Kidney (tissue), 14 donors: ENCODE data around the gene NDUFB7. TPM values are rescaled to one million over a fixed set of nuclear protein-coding genes. Genes with fewer than 3 reads are reported as not detected.

ENCODE experiments used
- DNase-seq, 5 donors: peaks; one replicate each; pipeline ENCODE4 v3.0.0-alpha.2; 2013 to 2020
- FAIRE-seq: peaks from 2 replicates; lab custom pipeline; 2012; peaks lifted over from hg19 to GRCh38; lab: Jason Lieb, UNC
- H3K27ac ChIP-seq, 2 donors: one replicate each; pipeline ENCODE4 v1.7.0; 2013; ENCODE audit warnings: low read depth in 2 of 2, low read length in 2 of 2, inconsistent platforms in 1 of 2
- H3K27me3 ChIP-seq: one replicate; pipeline ENCODE4 v1.7.1; 2013; ENCODE audit warnings: low read length, inconsistent platforms; ENCODE audit not compliant: control insufficient read depth, insufficient read depth
- H3K36me3 ChIP-seq, 3 donors: one replicate each; pipeline versions ENCODE4 v1.7.0 to v1.7.1; 2013; ENCODE audit warnings: low read length in 3 of 3, control low read depth in 1 of 3, inconsistent platforms in 1 of 3; ENCODE audit not compliant: insufficient read depth in 3 of 3, control insufficient read depth in 2 of 3
- H3K4me1 ChIP-seq, 3 donors: one replicate each; pipeline versions ENCODE4 v1.7.0 to v1.7.1; 2013; ENCODE audit warnings: low read length in 3 of 3, inconsistent platforms in 1 of 3, low read depth in 1 of 3; ENCODE audit not compliant: control insufficient read depth in 2 of 3, insufficient read depth in 2 of 3
- H3K4me3 ChIP-seq, 3 donors: one replicate each; pipeline versions ENCODE4 v1.7.0 to v1.8.1; 2013; ENCODE audit warnings: low read length in 3 of 3, control low read depth in 1 of 3, inconsistent platforms in 1 of 3
- H3K9ac ChIP-seq, 3 donors: one replicate each; pipeline versions ENCODE4 v1.7.0 to v1.7.1; 2013; ENCODE audit warnings: low read length in 3 of 3, control low read depth in 1 of 3, inconsistent platforms in 1 of 3
- H3K9me3 ChIP-seq, 3 donors: one replicate each; pipeline versions ENCODE4 v1.7.0 to v1.7.1; 2013; ENCODE audit warnings: low read length in 3 of 3, control low read depth in 1 of 3, inconsistent platforms in 1 of 3; ENCODE audit not compliant: control insufficient read depth in 2 of 3, insufficient read depth in 1 of 3
- intact Hi-C: fragments of 100-400 bp; cut with DNase I; formaldehyde crosslinking; loops from one replicate; pipeline ENCODE4 v1.11.1; 2022
- polyA plus RNA-seq: library from polyadenylated mRNA; stranded (reverse); fragments of 350-450 nt; fragmentation: Illumina TruSeq; extraction: RNeasy Lipid Tissue Mini Kit (QIAGEN cat#74804); gene quantifications from one replicate; pipeline ENCODE4 v1.2.3, GENCODE V29; 2014; ENCODE audit warnings: low read depth, low replicate concordance; ENCODE audit not compliant: insufficient read depth
- total RNA-seq: library from RNA; stranded (reverse); fragmentation: NEBNext Ultra II Directional; extraction: Animal tissue kit (Norgen Biotek cat#: 25700); gene quantifications from one replicate; pipeline ENCODE4 v1.2.1, GENCODE V29; 2021
- TF ChIP-seq, protein P1 (sequence below): IDR thresholded peaks from 3 replicates; pipeline ENCODE4 v1.5.1; 2012; ENCODE audit warnings: mild to moderate bottlenecking, moderate library complexity, borderline replicate concordance; ENCODE audit not compliant: insufficient read depth; ENCODE audit errors: extremely low read depth
- donor health status: control.
- donor health status: control.
- donor health status: control.
- donor health status: control.
- donor health status: control.
- donor health status: DM: yes; HTN: yes; CAD: no.
- donor health status: Normal renal cell carcinoma (clear cell type).

NDUFB7 gene
- total and polyA plus RNA-seq, 2 donors from 2014 or later = 146 to 894 TPM

DNA sequence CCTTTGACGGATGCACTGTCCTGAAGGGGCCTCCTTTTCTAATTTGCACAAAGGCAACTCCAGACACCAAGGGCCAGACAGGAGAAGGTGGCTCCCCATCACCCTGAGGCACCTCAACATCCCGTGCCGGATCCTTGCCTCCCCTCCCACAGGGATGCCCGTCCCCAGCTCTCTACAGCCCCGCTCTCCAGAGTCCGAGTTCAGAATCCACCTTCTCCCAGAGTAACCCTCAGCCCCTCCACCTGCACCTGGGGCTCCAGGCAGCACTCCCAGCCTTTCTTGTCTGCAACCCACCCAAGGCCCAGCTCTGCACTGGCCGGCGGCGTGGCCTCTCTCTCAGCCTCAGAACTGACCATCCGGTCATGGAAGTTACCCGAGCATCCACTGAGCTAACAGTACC, 4.8 kb downstream of the NDUFB7 start:
- Histone ChIP-seq H3K27me3 (no peaks in the 10 kb centered on the region), H3K36me3 (no peaks in the 10 kb centered on the region), H3K4me1 (peaks cover 0 to 18% (median 8%) of the 10 kb centered on the region in 3 donors), H3K27ac (no peak overlapping the region), H3K9ac (no peak overlapping the region), H3K4me3 (no peak overlapping the region), H3K9me3 (no peaks in the 10 kb centered on the region)
- TF ChIP-seq, protein P1, sequence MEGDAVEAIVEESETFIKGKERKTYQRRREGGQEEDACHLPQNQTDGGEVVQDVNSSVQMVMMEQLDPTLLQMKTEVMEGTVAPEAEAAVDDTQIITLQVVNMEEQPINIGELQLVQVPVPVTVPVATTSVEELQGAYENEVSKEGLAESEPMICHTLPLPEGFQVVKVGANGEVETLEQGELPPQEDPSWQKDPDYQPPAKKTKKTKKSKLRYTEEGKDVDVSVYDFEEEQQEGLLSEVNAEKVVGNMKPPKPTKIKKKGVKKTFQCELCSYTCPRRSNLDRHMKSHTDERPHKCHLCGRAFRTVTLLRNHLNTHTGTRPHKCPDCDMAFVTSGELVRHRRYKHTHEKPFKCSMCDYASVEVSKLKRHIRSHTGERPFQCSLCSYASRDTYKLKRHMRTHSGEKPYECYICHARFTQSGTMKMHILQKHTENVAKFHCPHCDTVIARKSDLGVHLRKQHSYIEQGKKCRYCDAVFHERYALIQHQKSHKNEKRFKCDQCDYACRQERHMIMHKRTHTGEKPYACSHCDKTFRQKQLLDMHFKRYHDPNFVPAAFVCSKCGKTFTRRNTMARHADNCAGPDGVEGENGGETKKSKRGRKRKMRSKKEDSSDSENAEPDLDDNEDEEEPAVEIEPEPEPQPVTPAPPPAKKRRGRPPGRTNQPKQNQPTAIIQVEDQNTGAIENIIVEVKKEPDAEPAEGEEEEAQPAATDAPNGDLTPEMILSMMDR = no peak
- no peak for FAIRE-seq
- intact Hi-C loops = no loop called here
- DNase-seq = no peak

DNA sequence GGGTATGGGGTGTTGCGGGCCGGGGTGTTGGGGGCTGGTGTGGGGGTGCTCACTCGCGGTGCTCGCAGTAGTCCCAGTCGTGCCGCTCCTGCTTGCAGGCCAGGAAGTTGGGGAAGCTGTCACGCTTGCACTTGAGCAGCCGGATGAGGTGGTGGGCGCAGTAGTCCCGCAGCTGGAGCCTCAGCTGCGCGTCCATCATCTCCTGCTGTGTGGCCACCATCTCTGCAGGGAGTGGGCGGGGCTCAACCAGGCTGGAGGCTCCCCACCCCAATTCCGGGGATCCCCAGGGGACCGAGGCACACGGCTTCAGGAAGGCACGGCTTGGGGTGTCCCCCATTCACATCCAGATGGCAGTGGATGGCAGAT, 5.2 kb downstream of the NDUFB7 start:
- peaks cover 0 to 18% (median 8%) of the 10 kb centered on the region in 3 donors for H3K4me1 ChIP-seq
- DNase-seq = no peak
- no peaks in the 10 kb centered on the region for H3K9me3 ChIP-seq
- no peaks in the 10 kb centered on the region for H3K36me3 ChIP-seq
- H3K4me3 ChIP-seq = no peak overlapping the region
- no peak for FAIRE-seq
- no peak overlapping the region for H3K27ac ChIP-seq
- no peak overlapping the region for H3K9ac ChIP-seq
- intact Hi-C loops = no loop called here
- H3K27me3 ChIP-seq = no peaks in the 10 kb centered on the region
- TF ChIP-seq, protein P1 = no peak

DNA sequence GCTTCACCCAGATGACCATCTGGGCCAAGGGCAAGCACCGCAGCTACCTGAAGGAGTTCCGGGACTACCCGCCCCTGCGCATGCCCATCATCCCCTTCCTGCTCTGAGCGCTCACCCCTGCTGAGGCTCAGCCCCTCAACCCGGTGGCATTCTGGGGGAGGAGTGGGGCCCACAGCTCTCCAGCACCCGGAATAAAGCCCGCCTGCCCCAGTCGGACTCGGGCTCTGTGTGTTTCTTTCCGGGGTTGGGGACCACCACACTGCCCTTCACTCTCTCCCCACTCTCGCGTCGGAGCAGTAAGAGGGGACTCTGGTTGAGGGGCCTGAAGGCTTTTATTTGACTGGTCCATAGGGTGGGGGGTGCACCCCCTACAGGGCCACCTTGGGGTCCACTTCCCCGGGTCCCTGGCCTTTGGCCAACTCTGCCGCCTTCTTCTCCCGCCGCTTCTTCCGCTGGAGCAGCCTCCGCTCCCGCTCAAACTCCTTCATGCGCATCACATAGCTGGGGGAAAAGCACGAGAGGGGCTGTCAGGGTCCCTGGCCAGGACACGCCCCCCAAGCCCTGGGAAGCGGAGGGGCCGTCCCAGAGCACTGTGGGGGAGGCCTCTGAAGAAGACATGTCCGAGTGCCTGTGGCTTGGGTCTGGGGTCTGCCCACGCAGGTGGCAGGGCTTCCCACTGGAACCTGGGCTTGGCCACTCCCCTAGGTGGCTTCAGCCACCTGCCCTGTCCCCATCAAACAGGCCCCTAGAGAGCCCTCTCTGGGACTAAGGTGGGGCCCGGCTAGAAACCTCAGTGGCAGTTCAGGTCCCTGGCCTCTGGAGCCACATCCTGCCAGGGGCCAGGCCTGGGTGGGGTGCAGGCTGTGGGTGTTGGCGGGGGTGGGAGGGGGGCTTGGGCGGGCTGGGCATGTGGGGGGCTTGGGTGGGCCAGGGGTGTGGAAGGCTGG, 5.8 kb downstream of the NDUFB7 start:
- TF ChIP-seq, protein P1 = no peak
- Histone ChIP-seq H3K36me3 (no peaks in the 10 kb centered on the region), H3K4me1 (peaks cover 0 to 19% (median 6%) of the 10 kb centered on the region in 3 donors), H3K9ac (no peak overlapping the region), H3K9me3 (no peaks in the 10 kb centered on the region), H3K27ac (no peak overlapping the region), H3K4me3 (no peak overlapping the region), H3K27me3 (no peaks in the 10 kb centered on the region)
- FAIRE-seq (no peak), DNase-seq (no peak)
- intact Hi-C loops = no loop called here
